Measurements from ENCODE around the gene METTL25B.

The METTL25B gene

GRCh38 chr1:156773607-156774006 is 45.3 kb downstream of the METTL25B start:
- DNase-seq: no peak

GRCh38 chr1:156775799-156776198 is 47.5 kb downstream of the METTL25B start:
- no peak for DNase-seq

GRCh38 chr1:156776942-156777341 is 48.7 kb downstream of the METTL25B start:
- DNase-seq: no peak

- DNase-seq: no peak
Observed at GRCh38 chr1:156777573-156777972, 49.3 kb downstream of the METTL25B start.

- no peak for DNase-seq
Observed at GRCh38 chr1:156781585-156782186, 53.4 kb downstream of the METTL25B start.

GRCh38 chr1:156785458-156785857 is 57.2 kb downstream of the METTL25B start:
- no peak for DNase-seq
